Endothelial cell of umbilical vein (primary cell): ENCODE measurements around the gene UBE3D. TPM values are rescaled to one million over a fixed set of nuclear protein-coding genes. Genes with fewer than 3 reads are reported as not detected.

Source experiments
- BruUV-seq: library from RNA; stranded (reverse); fragments of 400-500 nt; replicated peaks from 2 replicates; lab custom pipeline; 2021; lab: Mats Ljungman, UMichigan
- CTCF ChIA-PET: fragments of 300-600, 350-600 bp; sonication (Branson Sonifier 250); formaldehyde crosslinking; loops from one replicate; lab custom pipeline; 2021; ENCODE audit warnings: antibody characterized with exemption, inconsistent platforms; lab: Charles Lee
- POLR2A ChIA-PET: fragments of 300-600, 350-600 bp; sonication (Branson Sonifier 250); formaldehyde crosslinking; loops from one replicate; lab custom pipeline; 2021; ENCODE audit warnings: antibody characterized with exemption, inconsistent platforms; lab: Charles Lee
- DNase-seq: peaks from one replicate; pipeline ENCODE4 v3.0.0-alpha.2; 2011; ENCODE audit warnings: low read depth, low spot score
- FAIRE-seq: peaks from 2 replicates; lab custom pipeline; 2011; peaks lifted over from hg19 to GRCh38; lab: Jason Lieb, UNC
- H2AFZ ChIP-seq: 2 replicates; pipeline ENCODE4 v1.6.0; 2012; ENCODE audit warnings: low read depth, low read length, control low read depth, inconsistent platforms
- H3K27ac ChIP-seq: 2 replicates; pipeline ENCODE4 v1.5.1; 2011; ENCODE audit warnings: low read depth, mild to moderate bottlenecking, control low read depth, low read length, moderate library complexity; ENCODE audit not compliant: insufficient read depth
- H3K27me3 ChIP-seq, 2 experiments: 2 replicates each; pipeline versions ENCODE4 v1.6.0 to v1.6.1; 2011; ENCODE audit warnings: low read length in 2 of 2, mixed read lengths in 1 of 2; ENCODE audit not compliant: control insufficient read depth in 2 of 2, insufficient read depth in 2 of 2
- H3K36me3 ChIP-seq, 2 experiments: 2 replicates in 1 of 2; 3 replicates in 1 of 2; pipeline ENCODE4 v1.5.1; 2011; ENCODE audit warnings: low read length in 2 of 2, mild to moderate bottlenecking in 1 of 2, moderate library complexity in 1 of 2; ENCODE audit not compliant: control insufficient read depth in 2 of 2, insufficient read depth in 2 of 2; ENCODE audit errors: extremely low read depth in 1 of 2
- H3K4me1 ChIP-seq: 3 replicates; pipeline ENCODE4 v1.5.1; 2011; ENCODE audit warnings: mild to moderate bottlenecking, low read length; ENCODE audit not compliant: control insufficient read depth, insufficient read depth; ENCODE audit errors: extremely low read depth
- H3K4me2 ChIP-seq: 2 replicates; pipeline ENCODE4 v1.6.1; 2011; ENCODE audit warnings: low read length, control low read depth, mixed read lengths; ENCODE audit not compliant: insufficient read depth
- H3K4me3 ChIP-seq, 3 experiments: fragments of 200-600 bp in 1 of 3; sonication (generic), shearing (Covaris generic) in 1 of 3; replicated peaks in 1 of 3; 2 replicates each; pipeline ENCODE4 v1.5.1; 2011 to 2016; ENCODE audit warnings: control low read depth in 3 of 3, low read length in 3 of 3, mild to moderate bottlenecking in 2 of 3, inconsistent platforms in 1 of 3, low read depth in 1 of 3, moderate library complexity in 1 of 3; ENCODE audit not compliant: insufficient read depth in 1 of 3
- H3K79me2 ChIP-seq: 2 replicates; pipeline ENCODE4 v1.6.0; 2012; ENCODE audit warnings: low read length, inconsistent platforms; ENCODE audit not compliant: control insufficient read depth, insufficient read depth
- H3K9ac ChIP-seq: replicated peaks from 2 replicates; pipeline ENCODE3; 2011; ENCODE audit warnings: low read length, control low read depth; ENCODE audit not compliant: insufficient read depth; ENCODE audit errors: extremely low read depth
- H3K9me1 ChIP-seq: replicated peaks from 3 replicates; pipeline ENCODE4 v1.6.0; 2011; ENCODE audit warnings: mild to moderate bottlenecking, low read length; ENCODE audit not compliant: control insufficient read depth, insufficient read depth; ENCODE audit errors: extremely low read depth
- H3K9me3 ChIP-seq: replicated peaks from 2 replicates; pipeline ENCODE4 v1.5.1; 2012; ENCODE audit warnings: low read length, inconsistent platforms; ENCODE audit not compliant: control insufficient read depth, insufficient read depth
- H4K20me1 ChIP-seq: replicated peaks from 2 replicates; pipeline ENCODE3; 2011; ENCODE audit warnings: mild to moderate bottlenecking, low read length; ENCODE audit not compliant: control insufficient read depth, insufficient read depth; ENCODE audit errors: extremely low read depth
- CTCF ChIP-seq, 2 donors: IDR thresholded peaks; 1 replicate in 1 of 2; 2 replicates in 1 of 2; pipeline ENCODE4 v1.5.1; 2011; ENCODE audit warnings: low read length in 2 of 2, mild to moderate bottlenecking in 2 of 2, moderate library complexity in 2 of 2, control low read depth in 1 of 2, inconsistent platforms in 1 of 2, low read depth in 1 of 2; ENCODE audit not compliant: insufficient read depth in 1 of 2; ENCODE audit errors: extremely low read depth in 1 of 2
- FOS ChIP-seq: IDR thresholded peaks from 2 replicates; pipeline ENCODE4 v1.6.1; 2011; ENCODE audit warnings: mild to moderate bottlenecking, low read length, moderate library complexity, borderline replicate concordance; ENCODE audit not compliant: insufficient read depth
- JUN ChIP-seq: IDR thresholded peaks from 2 replicates; pipeline ENCODE4 v1.6.1; 2011; ENCODE audit warnings: borderline replicate concordance, low read depth; ENCODE audit not compliant: insufficient read length, insufficient read depth
- MYC ChIP-seq: IDR thresholded peaks from one replicate; pipeline ENCODE4 v1.6.1; 2011; ENCODE audit warnings: mild to moderate bottlenecking, low read depth, low read length
- POLR2A ChIP-seq: IDR thresholded peaks from 2 replicates; pipeline ENCODE4 v1.6.1; 2012; ENCODE audit warnings: low read depth, mild to moderate bottlenecking, control low read depth, low read length
- POLR2AphosphoS5 ChIP-seq: IDR thresholded peaks from 2 replicates; pipeline ENCODE4 v1.6.1; 2012; ENCODE audit warnings: low read depth, mild to moderate bottlenecking, control low read depth, low read length, moderate library complexity; ENCODE audit not compliant: insufficient read depth
- dilution Hi-C: fragments of 300-500 bp; cut with MboI; formaldehyde crosslinking; loops from one replicate; pipeline ENCODE4 v1.15.0; 2019; ENCODE audit warnings: low sequenced_read_pairs; ENCODE audit not compliant: extremely low pct_ligation_motif_present
- intact Hi-C: fragments of 100-400 bp; cut with micrococcal nuclease; formaldehyde crosslinking; loops from one replicate; pipeline ENCODE4 v1.10.0; 2022
- polyA plus RNA-seq, 4 experiments: library from polyadenylated mRNA; depleted of rRNA in 3 of 4; stranded (reverse) in 3 of 4; unstranded in 1 of 4; fragments of >200 nt; gene quantifications; 2 replicates each; pipeline versions ENCODE4 v1.2.1 to v1.2.3, GENCODE V29; 2011 to 2012; ENCODE audit warnings: missing spikeins in 1 of 4
- total RNA-seq: library from RNA; stranded (reverse); gene quantifications from 2 replicates; pipeline ENCODE4 v1.2.3, GENCODE V29; 2021
- TF ChIP-seq, protein P1 (sequence below): IDR thresholded peaks from 2 replicates; pipeline ENCODE4 v1.6.1; 2011; ENCODE audit not compliant: insufficient read depth, insufficient read length

Gene UBE3D
- total and polyA plus RNA-seq, 2 donors (not counting 3 experiments of a cell fraction or from before 2014, with no cell fraction given) = 1.9 to 6.2 TPM

DNA sequence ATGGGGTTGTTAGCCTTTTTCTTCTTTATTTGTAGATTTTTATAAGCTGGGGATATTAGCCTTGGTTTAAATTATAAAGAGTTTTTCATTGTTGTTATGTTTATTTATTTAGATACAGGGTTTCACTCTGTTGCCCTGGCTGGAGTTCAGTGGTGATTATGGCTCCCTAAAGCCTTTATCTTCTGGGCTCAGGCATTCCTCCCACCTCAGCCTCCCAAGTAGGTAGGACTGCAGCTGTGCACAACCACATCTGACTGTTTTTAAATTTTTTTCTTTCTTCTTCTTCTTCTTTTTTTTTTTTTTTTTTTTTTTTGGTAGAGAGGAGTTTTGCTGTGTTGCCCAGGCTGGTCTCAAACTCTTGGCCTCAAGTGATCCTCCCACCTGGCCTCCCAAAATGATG, 80.9 kb downstream of the UBE3D start:
- Histone ChIP-seq H3K9me3 (no peaks in the 10 kb centered on the region), H2AFZ (no peak overlapping the region), H3K4me1 (no peaks in the 10 kb centered on the region), H3K27ac (no peak overlapping the region), H3K4me2 (no peak overlapping the region), H3K9ac (no peak overlapping the region), H3K79me2 (no peaks in the 10 kb centered on the region), H3K4me3 (no peak overlapping the region), H3K36me3 (no peaks in the 10 kb centered on the region), H3K9me1 (no peaks in the 10 kb centered on the region), H3K27me3 (no peaks in the 10 kb centered on the region), H4K20me1 (no peaks in the 10 kb centered on the region)
- ChIA-PET POLR2A (no interaction called here), CTCF (no interaction called here)
- no TSS peak for BruUV-seq
- intact Hi-C loops = no loop called here
- dilution Hi-C loops = no loop called here
- no peak for DNase-seq
- TF ChIP-seq FOS (no peak), MYC (no peak), CTCF (IDR thresholded peaks at IDR 0.05; ENCODE audit: extremely low read depth in 1 of 2, insufficient read depth in 1 of 2, low read depth in 1 of 2, low read length in 2 of 2) (no peak), POLR2AphosphoS5 (no peak), JUN (no peak), POLR2A (no peak)
- TF ChIP-seq, protein P1, sequence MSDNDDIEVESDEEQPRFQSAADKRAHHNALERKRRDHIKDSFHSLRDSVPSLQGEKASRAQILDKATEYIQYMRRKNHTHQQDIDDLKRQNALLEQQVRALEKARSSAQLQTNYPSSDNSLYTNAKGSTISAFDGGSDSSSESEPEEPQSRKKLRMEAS = no peak
- no peak for FAIRE-seq
